HepG2 (cell line): Measurements from ENCODE around the gene KRT77. TPM values are rescaled to one million over a fixed set of nuclear protein-coding genes. Genes with fewer than 3 reads are reported as not detected.

Experiments
- ATAC-seq: fragments of 200-7000 bp; cut with Tn5 transposase; 3 replicates; pipeline ENCODE4 v1.9.1; 2020; ENCODE audit warnings: mild to moderate bottlenecking, moderate library complexity
- BruUV-seq: library from RNA; stranded (reverse); fragments of 400-500 nt; replicated peaks from 2 replicates; lab custom pipeline; 2021; lab: Mats Ljungman, UMichigan
- CTCF ChIA-PET: fragments of 300-600 bp; formaldehyde crosslinking; extraction: SDS; loops from one replicate; lab custom pipeline; 2021; ENCODE audit warnings: low total read pairs, inconsistent platforms, low intra/inter-chr PET ratio; lab: Yijun Ruan, JAX
- POLR2A ChIA-PET: fragments of 350-600 bp; sonication (Branson Sonifier 250); formaldehyde crosslinking; loops from one replicate; lab custom pipeline; 2020; ENCODE audit warnings: antibody characterized with exemption, inconsistent platforms; lab: Yijun Ruan, JAX
- DNase-seq: peaks from one replicate; pipeline ENCODE4 v3.0.0-alpha.2; 2015; ENCODE audit warnings: low spot score
- FAIRE-seq: peaks from 3 replicates; lab custom pipeline; 2011; peaks lifted over from hg19 to GRCh38; lab: Jason Lieb, UNC
- H2AFZ ChIP-seq: one replicate; pipeline ENCODE4 v1.6.1; 2011; ENCODE audit warnings: low read length, inconsistent platforms
- H3K27ac ChIP-seq: fragments of 300-600 bp; 3 replicates; pipeline ENCODE4 v1.8.0; 2011; ENCODE audit warnings: mixed run types, mild to moderate bottlenecking, mixed read lengths, low read length, inconsistent platforms; ENCODE audit not compliant: insufficient read depth; ENCODE audit errors: extremely low read length
- H3K27me3 ChIP-seq, 2 experiments: fragments of 200-600 bp in 1 of 2; 2 replicates in 1 of 2; 3 replicates in 1 of 2; pipeline versions ENCODE4 v1.6.0 to v1.8.0; 2011; ENCODE audit warnings: low read length in 2 of 2, mild to moderate bottlenecking in 2 of 2, moderate library complexity in 2 of 2, inconsistent platforms in 1 of 2; ENCODE audit not compliant: insufficient read depth in 2 of 2, control insufficient read depth in 1 of 2
- H3K36me3 ChIP-seq, 2 experiments: fragments of 200-600 bp in 1 of 2; replicated peaks in 1 of 2; 2 replicates in 1 of 2; 3 replicates in 1 of 2; pipeline versions ENCODE4 v1.5.1 to v1.8.0; 2011; ENCODE audit warnings: low read length in 2 of 2, inconsistent platforms in 1 of 2; ENCODE audit not compliant: insufficient read depth in 2 of 2, control insufficient read depth in 1 of 2
- H3K4me1 ChIP-seq: 2 replicates; pipeline ENCODE4 v1.5.1; 2012; ENCODE audit warnings: low read length, inconsistent platforms; ENCODE audit not compliant: insufficient read depth
- H3K4me2 ChIP-seq: 2 replicates; pipeline ENCODE4 v1.6.0; 2011; ENCODE audit warnings: low read depth, low read length, inconsistent platforms
- H3K4me3 ChIP-seq, 3 experiments: fragments of 200-600 bp in 1 of 3; sonication (generic), shearing (Covaris generic) in 1 of 3; replicated peaks in 1 of 3; 2 replicates each; pipeline ENCODE4 v1.5.1; 2011 to 2016; ENCODE audit warnings: low read length in 3 of 3, inconsistent platforms in 2 of 3, low read depth in 2 of 3, mild to moderate bottlenecking in 2 of 3, control low read depth in 1 of 3, mixed read lengths in 1 of 3; ENCODE audit not compliant: insufficient read depth in 1 of 3
- H3K79me2 ChIP-seq: one replicate; pipeline ENCODE4 v1.6.1; 2011; ENCODE audit warnings: low read length, inconsistent platforms; ENCODE audit not compliant: insufficient read depth
- H3K9ac ChIP-seq: 2 replicates; pipeline ENCODE4 v1.6.0; 2011; ENCODE audit warnings: mild to moderate bottlenecking, low read depth, low read length, inconsistent platforms; ENCODE audit not compliant: insufficient read depth
- H3K9me3 ChIP-seq: 2 replicates; pipeline ENCODE4 v1.5.1; 2012; ENCODE audit warnings: mild to moderate bottlenecking, low read length
- H4K20me1 ChIP-seq: 2 replicates; pipeline ENCODE4 v1.6.0; 2011; ENCODE audit warnings: inconsistent platforms, mild to moderate bottlenecking, low read length, moderate library complexity; ENCODE audit not compliant: insufficient read depth
- AGO1 ChIP-seq: fragments of 200-400 bp; formaldehyde crosslinking; IDR thresholded peaks from 2 replicates; pipeline ENCODE4 v1.6.1; 2017; ENCODE audit warnings: mild to moderate bottlenecking, low read depth, low read length, moderate library complexity; ENCODE audit not compliant: poor library complexity, severe bottlenecking
- BCLAF1 ChIP-seq: fragments of 450-650 bp; IDR thresholded peaks from 2 replicates; pipeline ENCODE4 v1.6.1; 2017; ENCODE audit warnings: mild to moderate bottlenecking
- FOXO1 ChIP-seq: sonication (generic); formaldehyde crosslinking; IDR thresholded peaks from 2 replicates; pipeline ENCODE4 v1.4.0; 2020; ENCODE audit warnings: missing genetic modification reagents
- GFI1 ChIP-seq: sonication (generic); formaldehyde crosslinking; IDR thresholded peaks from 2 replicates; pipeline ENCODE4 v1.5.0; 2020; ENCODE audit warnings: missing genetic modification reagents, mild to moderate bottlenecking, borderline replicate concordance
- MEF2D ChIP-seq: sonication (generic); formaldehyde crosslinking; IDR thresholded peaks from 2 replicates; pipeline ENCODE4 v1.5.1; 2020; ENCODE audit warnings: mild to moderate bottlenecking, missing genetic modification reagents
- MTA3 ChIP-seq: sonication (generic); formaldehyde crosslinking; IDR thresholded peaks from 2 replicates; pipeline ENCODE4 v1.4.0; 2020; ENCODE audit warnings: missing genetic modification reagents
- NFKBIZ ChIP-seq: IDR thresholded peaks from 2 replicates; pipeline ENCODE4 v1.6.1; 2018; ENCODE audit warnings: missing genetic modification reagents, missing compliant biosample characterization
- RNF219 ChIP-seq: sonication (generic); formaldehyde crosslinking; IDR thresholded peaks from 2 replicates; pipeline ENCODE4 v1.5.0; 2020; ENCODE audit warnings: mild to moderate bottlenecking, missing genetic modification reagents
- SIX1 ChIP-seq: sonication (generic); formaldehyde crosslinking; IDR thresholded peaks from 2 replicates; pipeline ENCODE4 v1.4.0; 2020; ENCODE audit warnings: missing genetic modification reagents, borderline replicate concordance
- SMYD3 ChIP-seq: sonication (generic); formaldehyde crosslinking; IDR thresholded peaks from 2 replicates; pipeline ENCODE4 v1.8.1; 2023; ENCODE audit warnings: mild to moderate bottlenecking, missing genetic modification reagents
- SNRNP70 ChIP-seq: fragments of 200-400 bp; formaldehyde crosslinking; IDR thresholded peaks from 2 replicates; pipeline ENCODE4 v1.6.1; 2017; ENCODE audit warnings: mild to moderate bottlenecking, low read depth, low read length, moderate library complexity
- SRSF1 ChIP-seq: fragments of 200-400 bp; formaldehyde crosslinking; optimal IDR thresholded peaks from 2 replicates; pipeline ENCODE3; 2017; ENCODE audit warnings: mild to moderate bottlenecking, low read depth, low read length, moderate library complexity
- ZFP36L2 ChIP-seq: sonication (generic); formaldehyde crosslinking; IDR thresholded peaks from 2 replicates; pipeline ENCODE4 v1.4.0; 2020; ENCODE audit warnings: missing genetic modification reagents
- ZNF235 ChIP-seq: sonication (generic); formaldehyde crosslinking; IDR thresholded peaks from 2 replicates; pipeline ENCODE4 v1.8.1; 2023; ENCODE audit warnings: mild to moderate bottlenecking, missing genetic modification reagents, borderline replicate concordance
- ZNF431 ChIP-seq: sonication (generic); formaldehyde crosslinking; IDR thresholded peaks from 2 replicates; pipeline ENCODE4 v1.9.0; 2022; ENCODE audit warnings: missing genetic modification reagents, low read depth, mild to moderate bottlenecking, borderline replicate concordance
- ZNF709 ChIP-seq: sonication (generic); formaldehyde crosslinking; IDR thresholded peaks from 2 replicates; pipeline ENCODE4 v1.5.0; 2020; ENCODE audit warnings: mild to moderate bottlenecking, missing genetic modification reagents
- WGBS: methylation state at CpG from one replicate; pipeline ENCODE4 v1.1.6; 2017; ENCODE audit warnings: low lambda C conversion rate; 5-methylcytosine and 5-hydroxymethylcytosine counted together
- in situ Hi-C: cut with HindIII; loops from 2 replicates; pipeline ENCODE4 v1.10.0; 2017; ENCODE audit warnings: low pct_unique_long_range_greater_than_20kb; ENCODE audit not compliant: extremely low pct_ligation_motif_present
- intact Hi-C: fragments of 100-400 bp; cut with micrococcal nuclease; formaldehyde crosslinking; loops from one replicate; pipeline ENCODE4 v1.10.0; 2022; ENCODE audit not compliant: unreplicated experiment
- polyA plus RNA-seq, 8 experiments: library from polyadenylated mRNA; depleted of rRNA in 3 of 8; stranded (reverse) in 7 of 8; unstranded in 1 of 8; fragments of >200 nt; fragmentation: Illumina TruSeq in 4 of 8; extraction: Trizol in 4 of 8; gene quantifications; 2 replicates each; pipeline versions ENCODE4 v1.2.1 to v1.2.3, GENCODE V29; 2011 to 2016; ENCODE audit warnings: low read depth in 4 of 8, missing spikeins in 1 of 8, mixed read lengths in 1 of 8; ENCODE audit not compliant: insufficient read depth in 1 of 8
- total RNA-seq, 5 experiments: library from RNA; depleted of rRNA; stranded (reverse); fragments of >200 nt; fragmentation: Illumina TruSeq; extraction: Trizol; gene quantifications; 2 replicates each; pipeline ENCODE4 v1.2.3, GENCODE V29; 2016; ENCODE audit warnings: low read depth in 1 of 5
- TF ChIP-seq, protein P1 (sequence below): sonication (generic); formaldehyde crosslinking; IDR thresholded peaks from 2 replicates; pipeline ENCODE4 v1.8.0; 2022; ENCODE audit warnings: mild to moderate bottlenecking, missing genetic modification reagents

The KRT77 gene
- total and polyA plus RNA-seq, 2 of the 13 experiments (the other 11 are each of a cell fraction or from before 2014, with no cell fraction given), result not detected

DNA sequence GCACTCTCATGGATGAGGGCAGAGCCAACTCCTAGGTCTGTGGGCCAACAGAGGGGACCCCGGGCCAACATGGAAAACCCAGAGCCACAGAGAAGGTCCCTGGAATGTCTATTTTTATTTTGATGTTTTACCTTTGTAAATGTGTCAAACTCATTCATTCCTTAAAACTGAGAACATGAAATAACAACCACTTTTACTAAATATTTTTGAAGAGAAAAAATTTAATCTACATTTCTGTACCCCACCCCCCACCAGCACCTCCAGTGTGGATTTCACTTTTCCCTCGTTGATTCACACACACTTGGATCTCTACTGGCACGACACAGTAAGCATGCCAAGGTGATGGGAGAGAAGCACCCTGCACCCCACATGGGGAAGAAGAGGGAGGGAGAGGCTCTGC, 6.7 kb downstream of the KRT77 start:
- no peak for DNase-seq

More for the DNA sequence above, 6.7 kb downstream of the KRT77 start:
- H3K4me2 ChIP-seq, result no peak overlapping the region
- no peak for ATAC-seq
- H2AFZ ChIP-seq, result no peak overlapping the region
- H3K9ac ChIP-seq, result no peak overlapping the region
- no peaks in the 10 kb centered on the region for H4K20me1 ChIP-seq
- TF ChIP-seq, protein P1, sequence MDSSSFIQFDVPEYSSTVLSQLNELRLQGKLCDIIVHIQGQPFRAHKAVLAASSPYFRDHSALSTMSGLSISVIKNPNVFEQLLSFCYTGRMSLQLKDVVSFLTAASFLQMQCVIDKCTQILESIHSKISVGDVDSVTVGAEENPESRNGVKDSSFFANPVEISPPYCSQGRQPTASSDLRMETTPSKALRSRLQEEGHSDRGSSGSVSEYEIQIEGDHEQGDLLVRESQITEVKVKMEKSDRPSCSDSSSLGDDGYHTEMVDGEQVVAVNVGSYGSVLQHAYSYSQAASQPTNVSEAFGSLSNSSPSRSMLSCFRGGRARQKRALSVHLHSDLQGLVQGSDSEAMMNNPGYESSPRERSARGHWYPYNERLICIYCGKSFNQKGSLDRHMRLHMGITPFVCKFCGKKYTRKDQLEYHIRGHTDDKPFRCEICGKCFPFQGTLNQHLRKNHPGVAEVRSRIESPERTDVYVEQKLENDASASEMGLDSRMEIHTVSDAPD (CRISPR knock-in tag), result no peak
- TF ChIP-seq SIX1 (no peak), MEF2D (no peak), BCLAF1 (no peak), ZNF709 (CRISPR knock-in tag) (no peak), ZFP36L2 (CRISPR knock-in tag) (no peak), GFI1 (CRISPR knock-in tag) (no peak), ZNF235 (no peak), RNF219 (CRISPR knock-in tag) (no peak), NFKBIZ (CRISPR knock-in tag) (no peak), SMYD3 (no peak), MTA3 (no peak), SNRNP70 (no peak), ZNF431 (CRISPR knock-in tag) (no peak), FOXO1 (CRISPR knock-in tag) (no peak), AGO1 (no peak), SRSF1 (no peak)
- TF ChIP-seq, all 625 proteins: peak for 0
- ChIA-PET POLR2A (no interaction called here), CTCF (no interaction called here)
- Histone ChIP-seq H3K36me3 (no peaks in the 10 kb centered on the region), H3K4me1 (no peaks in the 10 kb centered on the region), H3K27me3 (peaks cover 5 to 36% of the 10 kb centered on the region in 2 experiments), H3K4me3 (no peak overlapping the region), H3K27ac (no peak overlapping the region), H3K79me2 (no peaks in the 10 kb centered on the region), H3K9me3 (no peaks in the 10 kb centered on the region)
- in situ Hi-C loops (loop anchor here (25.0 kb wide), 1 partner anchor 291 kb away; no protein-coding TSS in a partner anchor), intact Hi-C loops (no loop called here)
- no peak for FAIRE-seq
- WGBS, result 2% methylated on average over 3 of the region's 3 CpGs
- BruUV-seq, result no TSS peak
